CD4-positive, alpha-beta T cell (primary cell): ENCODE data around the gene PPP1R3C. TPM values are rescaled to one million over a fixed set of nuclear protein-coding genes. Genes with fewer than 3 reads are reported as not detected.

Source experiments
- ATAC-seq: fragments of 200-7000 bp; cut with Tn5 transposase; one replicate; pipeline ENCODE4 v1.10.0; 2022; ENCODE audit warnings: mild to moderate bottlenecking; ENCODE audit not compliant: poor library complexity
- CTCF ChIA-PET: fragments of 350-600 bp; sonication (Branson Sonifier 250); formaldehyde crosslinking; loops from one replicate; lab custom pipeline; 2021; ENCODE audit warnings: antibody characterized with exemption, inconsistent platforms; lab: Charles Lee
- POLR2A ChIA-PET: fragments of 350-600 bp; sonication (Branson Sonifier 250); formaldehyde crosslinking; loops from one replicate; lab custom pipeline; 2021; ENCODE audit warnings: antibody characterized with exemption, inconsistent platforms; lab: Charles Lee
- DNase-seq, 14 experiments: peaks; one replicate each; pipeline ENCODE4 v3.0.0-alpha.2; 2013 to 2020; ENCODE audit warnings: mixed read lengths in 2 of 14
- H3K27ac ChIP-seq, 2 donors: one replicate each; pipeline versions ENCODE4 v1.5.1 to v1.7.0; 2013; ENCODE audit warnings: low read length in 2 of 2, low read depth in 1 of 2, mild to moderate bottlenecking in 1 of 2
- H3K27me3 ChIP-seq, 2 experiments: 1 replicate in 1 of 2; 2 replicates in 1 of 2; pipeline versions ENCODE4 v1.6.1 to v1.7.0; 2013; ENCODE audit warnings: low read length in 2 of 2, control low read depth in 1 of 2, mild to moderate bottlenecking in 1 of 2, moderate library complexity in 1 of 2; ENCODE audit not compliant: insufficient read depth in 2 of 2, control insufficient read depth in 1 of 2
- H3K36me3 ChIP-seq: one replicate; pipeline ENCODE4 v1.6.1; 2013; ENCODE audit warnings: low read length, control low read depth; ENCODE audit not compliant: insufficient read depth
- H3K4me1 ChIP-seq: one replicate; pipeline ENCODE4 v1.6.1; 2013; ENCODE audit warnings: low read length, control low read depth; ENCODE audit not compliant: insufficient read depth
- H3K4me3 ChIP-seq: one replicate; pipeline ENCODE4 v1.5.1; 2013; ENCODE audit warnings: mild to moderate bottlenecking, low read length, moderate library complexity
- H3K9me3 ChIP-seq, 2 experiments: 1 replicate in 1 of 2; 2 replicates in 1 of 2; pipeline versions ENCODE4 v1.6.1 to v1.7.0; 2013; ENCODE audit warnings: low read length in 2 of 2, mild to moderate bottlenecking in 2 of 2, control low read depth in 1 of 2, moderate library complexity in 1 of 2; ENCODE audit not compliant: control insufficient read depth in 1 of 2, insufficient read depth in 1 of 2
- H3K27ac Mint-ChIP-seq: one replicate; pipeline ENCODE4 v1.8.0; 2020; ENCODE audit warnings: mixed read lengths
- H3K27me3 Mint-ChIP-seq: one replicate; pipeline ENCODE4 v1.8.0; 2021; ENCODE audit warnings: mixed read lengths
- H3K36me3 Mint-ChIP-seq: one replicate; pipeline ENCODE4 v1.8.0; 2021; ENCODE audit warnings: low read depth, mixed read lengths
- H3K4me1 Mint-ChIP-seq: one replicate; pipeline ENCODE4 v1.8.0; 2021; ENCODE audit warnings: low read depth, mixed read lengths
- H3K4me3 Mint-ChIP-seq: one replicate; pipeline ENCODE4 v1.8.0; 2020; ENCODE audit warnings: mild to moderate bottlenecking, mixed read lengths
- H3K9me3 Mint-ChIP-seq: one replicate; pipeline ENCODE4 v1.8.0; 2020; ENCODE audit warnings: mixed read lengths
- CTCF ChIP-seq: fragments of 200-600 bp; IDR thresholded peaks from one replicate; pipeline ENCODE4 v1.8.0; 2022; ENCODE audit warnings: antibody characterized with exemption, mild to moderate bottlenecking
- intact Hi-C, 2 experiments: fragments of 100-400 bp; cut with DNase I in 1 of 2; cut with micrococcal nuclease in 1 of 2; formaldehyde crosslinking; loops; one replicate each; pipeline versions ENCODE4 v1.15.1 to v1.9.0; 2023 to 2025; cut with DNase I, micrococcal nuclease
- total RNA-seq, 174 experiments: library from RNA in 2 of 174; stranded (reverse) in 2 of 174; gene quantifications; one replicate each; pipeline ENCODE4 v1.2.3 and lab custom pipeline; 2021 to 2026

PPP1R3C gene
- total RNA-seq, 2 experiments from 2014 or later = not detected

GRCh38 chr10:91679296-91679695 is 46.4 kb upstream of the PPP1R3C start:
- Histone ChIP-seq H3K9me3 (no peaks in the 10 kb centered on the region), H3K27me3 (peaks cover 0 to 2% of the 10 kb centered on the region in 2 experiments), H3K27ac (no peak overlapping the region), H3K4me3 (no peak overlapping the region), H3K4me1 (no peaks in the 10 kb centered on the region), H3K36me3 (no peaks in the 10 kb centered on the region)
- DNase-seq = no peak
- Mint-ChIP-seq H3K27ac (no peak overlapping the region), H3K27me3 (no peaks in the 10 kb centered on the region), H3K4me3 (no peak overlapping the region), H3K4me1 (no peaks in the 10 kb centered on the region), H3K9me3 (no peaks in the 10 kb centered on the region), H3K36me3 (no peaks in the 10 kb centered on the region)
- ATAC-seq = no peak
- ChIA-PET CTCF (interaction anchor here (1.1 to 1.3 kb wide), 2 partner anchors 10 to 29 kb away, joined by 3 to 4 read pairs; no protein-coding TSS in a partner anchor), POLR2A (no interaction called here)
- TF ChIP-seq CTCF = no peak
- intact Hi-C loops = no loop called here

GRCh38 chr10:91677911-91678310 is 45.0 kb upstream of the PPP1R3C start:
- ATAC-seq = no peak
- ChIA-PET POLR2A (no interaction called here), CTCF (no interaction called here)
- H3K4me3 ChIP-seq = no peak overlapping the region
- Mint-ChIP-seq H3K27ac (no peak overlapping the region), H3K36me3 (no peaks in the 10 kb centered on the region), H3K4me1 (no peaks in the 10 kb centered on the region), H3K9me3 (no peaks in the 10 kb centered on the region), H3K27me3 (no peaks in the 10 kb centered on the region), H3K4me3 (no peak overlapping the region)
- H3K36me3 ChIP-seq = no peaks in the 10 kb centered on the region
- no peaks in the 10 kb centered on the region for H3K4me1 ChIP-seq
- no peaks in the 10 kb centered on the region for H3K9me3 ChIP-seq
- no peak for DNase-seq
- H3K27ac ChIP-seq = no peak overlapping the region
- intact Hi-C loops = no loop called here
- H3K27me3 ChIP-seq = peaks cover 0 to 4% of the 10 kb centered on the region in 2 experiments
- no peak for TF ChIP-seq CTCF

GRCh38 chr10:91672021-91672608 is 39.2 kb upstream of the PPP1R3C start:
- no peak for TF ChIP-seq CTCF
- Histone ChIP-seq H3K4me1 (no peaks in the 10 kb centered on the region), H3K4me3 (no peak overlapping the region), H3K27ac (no peak overlapping the region), H3K36me3 (no peaks in the 10 kb centered on the region), H3K9me3 (no peaks in the 10 kb centered on the region), H3K27me3 (peaks cover 0 to 10% of the 10 kb centered on the region in 2 experiments)
- intact Hi-C loops = no loop called here
- Mint-ChIP-seq H3K9me3 (no peaks in the 10 kb centered on the region), H3K4me1 (no peaks in the 10 kb centered on the region), H3K4me3 (no peak overlapping the region), H3K27me3 (peaks cover 3% of the 10 kb centered on the region), H3K27ac (no peak overlapping the region), H3K36me3 (no peaks in the 10 kb centered on the region)
- ChIA-PET CTCF (no interaction called here), POLR2A (no interaction called here)
- DNase-seq (no peak), ATAC-seq (no peak)
